ENCODE measurements around the gene OR2T35. TPM values are rescaled to one million over a fixed set of nuclear protein-coding genes. Genes with fewer than 3 reads are reported as not detected.

OR2T35 gene
- total and polyA plus RNA-seq, 9 of the 15 experiments (the other 6 are each of a cell fraction or from before 2014, with no cell fraction given) = not detected

DNA sequence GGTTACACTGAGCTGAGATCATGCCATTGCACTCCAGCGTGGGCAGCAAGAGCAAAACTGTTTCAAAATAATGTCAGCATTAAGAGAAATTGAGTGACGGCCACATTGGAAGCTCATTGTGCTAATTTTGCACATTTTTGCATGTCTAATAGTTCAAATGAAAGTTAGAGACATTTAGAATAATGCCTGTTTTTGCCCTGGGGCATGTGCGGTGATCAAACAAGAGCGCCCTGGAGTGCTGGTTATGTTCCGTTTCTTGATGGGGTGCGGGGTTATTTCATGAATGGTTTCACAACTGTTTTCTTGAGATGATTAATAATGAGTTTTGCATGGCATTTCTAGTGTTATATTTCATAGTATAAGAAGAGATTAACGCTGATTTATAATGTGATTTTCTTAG lies 23.3 kb downstream of the OR2T35 start (continued):
- TF ChIP-seq, protein P1, sequence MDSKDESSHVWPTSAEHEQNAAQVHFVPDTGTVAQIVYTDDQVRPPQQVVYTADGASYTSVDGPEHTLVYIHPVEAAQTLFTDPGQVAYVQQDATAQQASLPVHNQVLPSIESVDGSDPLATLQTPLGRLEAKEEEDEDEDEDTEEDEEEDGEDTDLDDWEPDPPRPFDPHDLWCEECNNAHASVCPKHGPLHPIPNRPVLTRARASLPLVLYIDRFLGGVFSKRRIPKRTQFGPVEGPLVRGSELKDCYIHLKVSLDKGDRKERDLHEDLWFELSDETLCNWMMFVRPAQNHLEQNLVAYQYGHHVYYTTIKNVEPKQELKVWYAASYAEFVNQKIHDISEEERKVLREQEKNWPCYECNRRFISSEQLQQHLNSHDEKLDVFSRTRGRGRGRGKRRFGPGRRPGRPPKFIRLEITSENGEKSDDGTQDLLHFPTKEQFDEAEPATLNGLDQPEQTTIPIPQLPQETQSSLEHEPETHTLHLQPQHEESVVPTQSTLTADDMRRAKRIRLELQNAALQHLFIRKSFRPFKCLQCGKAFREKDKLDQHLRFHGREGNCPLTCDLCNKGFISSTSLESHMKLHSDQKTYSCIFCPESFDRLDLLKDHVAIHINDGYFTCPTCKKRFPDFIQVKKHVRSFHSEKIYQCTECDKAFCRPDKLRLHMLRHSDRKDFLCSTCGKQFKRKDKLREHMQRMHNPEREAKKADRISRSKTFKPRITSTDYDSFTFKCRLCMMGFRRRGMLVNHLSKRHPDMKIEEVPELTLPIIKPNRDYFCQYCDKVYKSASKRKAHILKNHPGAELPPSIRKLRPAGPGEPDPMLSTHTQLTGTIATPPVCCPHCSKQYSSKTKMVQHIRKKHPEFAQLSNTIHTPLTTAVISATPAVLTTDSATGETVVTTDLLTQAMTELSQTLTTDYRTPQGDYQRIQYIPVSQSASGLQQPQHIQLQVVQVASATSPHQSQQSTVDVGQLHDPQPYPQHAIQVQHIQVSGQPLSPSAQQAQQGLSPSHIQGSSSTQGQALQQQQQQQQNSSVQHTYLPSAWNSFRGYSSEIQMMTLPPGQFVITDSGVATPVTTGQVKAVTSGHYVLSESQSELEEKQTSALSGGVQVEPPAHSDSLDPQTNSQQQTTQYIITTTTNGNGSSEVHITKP (IDR thresholded peaks at IDR 0.05; ENCODE audit: partially characterized antibody) = no peak
- no peak for TF ChIP-seq ZNF239 (CRISPR knock-in tag; IDR thresholded peaks at IDR 0.05)

DNA sequence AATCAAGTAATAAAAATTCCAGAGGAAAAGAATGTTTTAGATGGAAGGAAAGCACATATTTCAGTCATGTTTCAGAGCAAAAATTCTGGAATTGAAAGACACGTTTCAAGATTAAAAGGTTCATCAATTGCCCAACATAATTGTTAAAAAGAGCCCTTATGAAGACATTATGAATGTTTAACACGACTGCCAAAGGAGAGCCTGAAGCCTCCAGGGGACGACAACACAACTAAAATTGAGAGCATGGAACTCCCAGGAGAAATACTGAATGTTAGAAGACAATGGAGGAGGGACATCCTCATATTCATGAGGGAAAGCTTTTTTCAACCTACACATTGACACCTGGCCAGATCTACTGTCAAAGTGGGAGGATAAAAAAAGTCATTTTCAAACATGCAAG lies 26.2 kb downstream of the OR2T35 start:
- H3K36me3 ChIP-seq (ENCODE audit: control insufficient read depth, insufficient read depth, low read length) = no peaks in the 10 kb centered on the region
- H3K27ac ChIP-seq (ENCODE audit: extremely low read depth, low read depth, low read length) = no peak overlapping the region
- in situ Hi-C loops (cut with MboI) (no loop called here), intact Hi-C loops (cut with micrococcal nuclease) (no loop called here)
- H3K9ac ChIP-seq (ENCODE audit: insufficient read depth in 1 of 2, low read depth in 2 of 2, low read length in 2 of 2) = no peak overlapping the region
- H3K79me2 ChIP-seq (ENCODE audit: control insufficient read depth, insufficient read depth, low read length) = no peaks in the 10 kb centered on the region
- TF ChIP-seq, protein P2, sequence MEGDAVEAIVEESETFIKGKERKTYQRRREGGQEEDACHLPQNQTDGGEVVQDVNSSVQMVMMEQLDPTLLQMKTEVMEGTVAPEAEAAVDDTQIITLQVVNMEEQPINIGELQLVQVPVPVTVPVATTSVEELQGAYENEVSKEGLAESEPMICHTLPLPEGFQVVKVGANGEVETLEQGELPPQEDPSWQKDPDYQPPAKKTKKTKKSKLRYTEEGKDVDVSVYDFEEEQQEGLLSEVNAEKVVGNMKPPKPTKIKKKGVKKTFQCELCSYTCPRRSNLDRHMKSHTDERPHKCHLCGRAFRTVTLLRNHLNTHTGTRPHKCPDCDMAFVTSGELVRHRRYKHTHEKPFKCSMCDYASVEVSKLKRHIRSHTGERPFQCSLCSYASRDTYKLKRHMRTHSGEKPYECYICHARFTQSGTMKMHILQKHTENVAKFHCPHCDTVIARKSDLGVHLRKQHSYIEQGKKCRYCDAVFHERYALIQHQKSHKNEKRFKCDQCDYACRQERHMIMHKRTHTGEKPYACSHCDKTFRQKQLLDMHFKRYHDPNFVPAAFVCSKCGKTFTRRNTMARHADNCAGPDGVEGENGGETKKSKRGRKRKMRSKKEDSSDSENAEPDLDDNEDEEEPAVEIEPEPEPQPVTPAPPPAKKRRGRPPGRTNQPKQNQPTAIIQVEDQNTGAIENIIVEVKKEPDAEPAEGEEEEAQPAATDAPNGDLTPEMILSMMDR (IDR thresholded peaks at IDR 0.05 in 2 of 3, conservative IDR thresholded peaks at IDR 0.05 in 1 of 3; ENCODE audit: insufficient read depth in 2 of 3, low read depth in 1 of 3, low read length in 3 of 3) = peak; percentile 24 to 45 (median 41); a peak in 2 of 6 replicates
- TF ChIP-seq RAD21 (CRISPR knock-in tag; conservative IDR thresholded peaks at IDR 0.05 in 1 of 2, IDR thresholded peaks at IDR 0.05 in 1 of 2) (peak; percentile 22 to 56; a peak in 3 of 4 replicates), SMC3 (conservative IDR thresholded peaks at IDR 0.05; ENCODE audit: insufficient read depth, low read depth, low read length) (0 out of 2 replicates have a peak, but pooled peaks have one; percentile 19)
- TF ChIP-seq, protein P3, sequence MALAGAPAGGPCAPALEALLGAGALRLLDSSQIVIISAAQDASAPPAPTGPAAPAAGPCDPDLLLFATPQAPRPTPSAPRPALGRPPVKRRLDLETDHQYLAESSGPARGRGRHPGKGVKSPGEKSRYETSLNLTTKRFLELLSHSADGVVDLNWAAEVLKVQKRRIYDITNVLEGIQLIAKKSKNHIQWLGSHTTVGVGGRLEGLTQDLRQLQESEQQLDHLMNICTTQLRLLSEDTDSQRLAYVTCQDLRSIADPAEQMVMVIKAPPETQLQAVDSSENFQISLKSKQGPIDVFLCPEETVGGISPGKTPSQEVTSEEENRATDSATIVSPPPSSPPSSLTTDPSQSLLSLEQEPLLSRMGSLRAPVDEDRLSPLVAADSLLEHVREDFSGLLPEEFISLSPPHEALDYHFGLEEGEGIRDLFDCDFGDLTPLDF (CRISPR knock-in tag; IDR thresholded peaks at IDR 0.05) = no peak
- DNase-seq (ENCODE audit: extremely low read depth in 1 of 4, low spot score in 3 of 4) (peak in 2 of 4 experiments; percentile 5 to 39), FAIRE-seq (no peak), ATAC-seq (peak; percentile 64; the same call in 2 of the 3 replicates)
- BruUV-seq (replicated peaks) = no TSS peak
- CTCF ChIA-PET (ENCODE audit: low intra/inter-chr PET ratio) = interaction anchor here (0.7 kb wide), 1 partner anchor 188 kb away, joined by 5 read pairs; no protein-coding TSS in a partner anchor
- no peaks in the 10 kb centered on the region for H3K27me3 ChIP-seq (ENCODE audit: control insufficient read depth in 2 of 2, insufficient read depth in 2 of 2, low read length in 2 of 2)
- H3K9me3 ChIP-seq (replicated peaks; ENCODE audit: control insufficient read depth, insufficient read depth, low read depth, low read length) = no peaks in the 10 kb centered on the region
- H3K4me2 ChIP-seq (ENCODE audit: insufficient read depth, low read length) = no peak overlapping the region
- WGBS (ENCODE audit: insufficient coverage, low coverage, missing lambda C conversion rate) = 0% methylated on average over 1 of the region's 3 CpGs
- H3K9me1 ChIP-seq (ENCODE audit: control insufficient read depth, insufficient read depth, low read length) = no peaks in the 10 kb centered on the region
- no peaks in the 10 kb centered on the region for H3K4me1 ChIP-seq (replicated peaks in 1 of 2; ENCODE audit: control insufficient read depth in 2 of 2, insufficient read depth in 2 of 2, low read length in 2 of 2)
- POLR2A ChIA-PET = no interaction called here
- no peak overlapping the region for H2AFZ ChIP-seq (ENCODE audit: low read depth, low read length)
- H4K20me1 ChIP-seq (replicated peaks; ENCODE audit: control insufficient read depth, insufficient read depth, low read length) = no peaks in the 10 kb centered on the region
- no peak overlapping the region for H3K4me3 ChIP-seq
